ENCODE measurements around the gene CCDC40. TPM values are rescaled to one million over a fixed set of nuclear protein-coding genes. Genes with fewer than 3 reads are reported as not detected.

The CCDC40 gene
- total and polyA plus RNA-seq, 2 of the 13 experiments (the other 11 are each of a cell fraction or from before 2014, with no cell fraction given), result 4.1 to 5.5 TPM

- ChIA-PET POLR2A (no interaction called here), CTCF (ENCODE audit: low intra/inter-chr PET ratio, low total read pairs) (no interaction called here)
- FAIRE-seq, result no peak
- H3K9me3 ChIP-seq (ENCODE audit: low read length), result no peaks in the 10 kb centered on the region; the same call in 1 of the 2 replicates
- no peaks in the 10 kb centered on the region for H4K20me1 ChIP-seq (ENCODE audit: insufficient read depth, low read length)
- no TSS peak for BruUV-seq (replicated peaks)
- WGBS (ENCODE audit: low lambda C conversion rate), result 94% methylated on average over 11 of the region's 11 CpGs
- DNase-seq (ENCODE audit: low spot score), result no peak
- peaks cover 8% of the 10 kb centered on the region for H3K4me1 ChIP-seq (ENCODE audit: insufficient read depth, low read length)
- no peaks in the 10 kb centered on the region for H3K27me3 ChIP-seq (ENCODE audit: control insufficient read depth in 1 of 2, insufficient read depth in 2 of 2, low read length in 2 of 2)
- no peak overlapping the region for H3K9ac ChIP-seq (ENCODE audit: insufficient read depth, low read depth, low read length)
- intact Hi-C loops (cut with micrococcal nuclease; ENCODE audit: unreplicated experiment) (no loop called here), in situ Hi-C loops (cut with HindIII; ENCODE audit: extremely low pct_ligation_motif_present, low pct_unique_long_range_greater_than_20kb) (no loop called here)
- no peak overlapping the region for H3K4me3 ChIP-seq (replicated peaks in 1 of 3; ENCODE audit: insufficient read depth in 1 of 3, low read depth in 2 of 3, low read length in 3 of 3)
- H3K79me2 ChIP-seq (ENCODE audit: insufficient read depth, low read length), result no peaks in the 10 kb centered on the region
- TF ChIP-seq KDM2A (CRISPR knock-in tag; IDR thresholded peaks at IDR 0.05; ENCODE audit: borderline replicate concordance, low read depth) (no peak), ONECUT2 (CRISPR knock-in tag; IDR thresholded peaks at IDR 0.05) (no peak), ZMAT3 (CRISPR knock-in tag; conservative IDR thresholded peaks at IDR 0.05) (no peak), MEF2D (CRISPR knock-in tag; IDR thresholded peaks at IDR 0.05) (no peak), ZNF891 (CRISPR knock-in tag; IDR thresholded peaks at IDR 0.05) (no peak), ZNF83 (CRISPR knock-in tag; IDR thresholded peaks at IDR 0.05; ENCODE audit: borderline replicate concordance) (no peak), ARID2 (CRISPR knock-in tag; IDR thresholded peaks at IDR 0.05; ENCODE audit: borderline replicate concordance) (no peak), ZKSCAN5 (CRISPR knock-in tag; IDR thresholded peaks at IDR 0.05) (no peak), REST (IDR thresholded peaks at IDR 0.05; ENCODE audit: borderline replicate concordance in 1 of 2, low read depth in 1 of 2, low read length in 2 of 2) (no peak), XRCC5 (optimal IDR thresholded peaks at IDR 0.05; ENCODE audit: low read length) (no peak), EEA1 (CRISPR knock-in tag; IDR thresholded peaks at IDR 0.05; ENCODE audit: borderline replicate concordance) (no peak)
- TF ChIP-seq, protein P1, sequence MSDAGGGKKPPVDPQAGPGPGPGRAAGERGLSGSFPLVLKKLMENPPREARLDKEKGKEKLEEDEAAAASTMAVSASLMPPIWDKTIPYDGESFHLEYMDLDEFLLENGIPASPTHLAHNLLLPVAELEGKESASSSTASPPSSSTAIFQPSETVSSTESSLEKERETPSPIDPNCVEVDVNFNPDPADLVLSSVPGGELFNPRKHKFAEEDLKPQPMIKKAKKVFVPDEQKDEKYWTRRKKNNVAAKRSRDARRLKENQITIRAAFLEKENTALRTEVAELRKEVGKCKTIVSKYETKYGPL (CRISPR knock-in tag; IDR thresholded peaks at IDR 0.05), result no peak
- TF ChIP-seq, protein P2, sequence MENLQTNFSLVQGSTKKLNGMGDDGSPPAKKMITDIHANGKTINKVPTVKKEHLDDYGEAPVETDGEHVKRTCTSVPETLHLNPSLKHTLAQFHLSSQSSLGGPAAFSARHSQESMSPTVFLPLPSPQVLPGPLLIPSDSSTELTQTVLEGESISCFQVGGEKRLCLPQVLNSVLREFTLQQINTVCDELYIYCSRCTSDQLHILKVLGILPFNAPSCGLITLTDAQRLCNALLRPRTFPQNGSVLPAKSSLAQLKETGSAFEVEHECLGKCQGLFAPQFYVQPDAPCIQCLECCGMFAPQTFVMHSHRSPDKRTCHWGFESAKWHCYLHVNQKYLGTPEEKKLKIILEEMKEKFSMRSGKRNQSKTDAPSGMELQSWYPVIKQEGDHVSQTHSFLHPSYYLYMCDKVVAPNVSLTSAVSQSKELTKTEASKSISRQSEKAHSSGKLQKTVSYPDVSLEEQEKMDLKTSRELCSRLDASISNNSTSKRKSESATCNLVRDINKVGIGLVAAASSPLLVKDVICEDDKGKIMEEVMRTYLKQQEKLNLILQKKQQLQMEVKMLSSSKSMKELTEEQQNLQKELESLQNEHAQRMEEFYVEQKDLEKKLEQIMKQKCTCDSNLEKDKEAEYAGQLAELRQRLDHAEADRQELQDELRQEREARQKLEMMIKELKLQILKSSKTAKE (CRISPR knock-in tag; IDR thresholded peaks at IDR 0.05; ENCODE audit: borderline replicate concordance), result no peak
- TF ChIP-seq, protein P3, sequence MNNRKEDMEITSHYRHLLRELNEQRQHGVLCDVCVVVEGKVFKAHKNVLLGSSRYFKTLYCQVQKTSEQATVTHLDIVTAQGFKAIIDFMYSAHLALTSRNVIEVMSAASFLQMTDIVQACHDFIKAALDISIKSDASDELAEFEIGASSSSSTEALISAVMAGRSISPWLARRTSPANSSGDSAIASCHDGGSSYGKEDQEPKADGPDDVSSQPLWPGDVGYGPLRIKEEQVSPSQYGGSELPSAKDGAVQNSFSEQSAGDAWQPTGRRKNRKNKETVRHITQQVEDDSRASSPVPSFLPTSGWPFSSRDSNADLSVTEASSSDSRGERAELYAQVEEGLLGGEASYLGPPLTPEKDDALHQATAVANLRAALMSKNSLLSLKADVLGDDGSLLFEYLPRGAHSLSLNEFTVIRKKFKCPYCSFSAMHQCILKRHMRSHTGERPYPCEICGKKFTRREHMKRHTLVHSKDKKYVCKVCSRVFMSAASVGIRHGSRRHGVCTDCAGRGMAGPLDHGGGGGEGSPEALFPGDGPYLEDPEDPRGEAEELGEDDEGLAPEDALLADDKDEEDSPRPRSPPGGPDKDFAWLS (CRISPR knock-in tag; IDR thresholded peaks at IDR 0.05; ENCODE audit: borderline replicate concordance), result no peak
- H3K4me2 ChIP-seq (ENCODE audit: low read depth, low read length), result no peak overlapping the region
- H3K27ac ChIP-seq (ENCODE audit: extremely low read length, insufficient read depth, low read length), result no peak overlapping the region
- peaks cover 0 to 14% of the 10 kb centered on the region in 2 experiments; a peak in 2 of 5 replicates for H3K36me3 ChIP-seq (replicated peaks in 1 of 2; ENCODE audit: control insufficient read depth in 1 of 2, insufficient read depth in 2 of 2, low read length in 2 of 2)
- no peak overlapping the region for H2AFZ ChIP-seq (ENCODE audit: low read length)
- no peak for ATAC-seq
These were observed 10.7 kb downstream of the CCDC40 start for GRCh38 chr17:80047176-80047575.
